ENCODE data around the gene ATF7. TPM values are rescaled to one million over a fixed set of nuclear protein-coding genes. Genes with fewer than 3 reads are reported as not detected.

The ATF7 gene
- total RNA-seq, 1 donor: 17.4 TPM

DNA sequence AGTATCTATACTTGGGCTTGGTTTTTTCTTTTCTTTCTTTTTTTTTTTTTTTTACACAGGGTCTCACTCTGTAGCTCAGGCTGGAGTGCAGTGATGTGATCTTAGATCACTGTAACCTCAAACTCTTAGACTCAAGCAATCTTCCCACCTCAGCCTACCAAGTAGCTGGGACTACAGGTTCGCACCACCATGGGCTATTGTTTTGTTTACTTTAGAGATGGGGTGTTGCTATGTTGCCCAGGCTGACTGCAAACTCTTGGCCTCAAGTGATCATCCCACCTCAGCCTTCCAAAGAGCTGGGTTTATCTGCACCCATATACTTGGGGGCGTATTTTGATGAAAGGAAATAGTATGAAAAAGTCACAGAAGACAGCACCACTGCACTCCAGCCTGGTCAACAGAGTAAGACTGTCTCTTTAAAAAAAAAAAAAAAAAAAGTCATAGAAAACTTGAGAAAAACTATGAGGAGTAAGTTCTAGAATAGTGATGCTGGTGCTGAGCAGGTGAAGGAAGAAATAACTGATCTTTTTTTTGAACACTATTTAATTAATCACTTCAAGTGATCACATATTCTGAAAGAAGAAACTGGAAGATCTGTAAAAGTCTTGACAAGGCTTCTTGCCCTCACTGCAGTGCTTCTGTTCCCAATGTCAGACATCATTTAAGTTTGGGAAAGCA lies 65.1 kb downstream of the ATF7 start:
- H3K27me3 ChIP-seq (ENCODE audit: insufficient read depth, low read length): no peaks in the 10 kb centered on the region
- no peak overlapping the region for H2AFZ ChIP-seq (ENCODE audit: low read length)
- no peaks in the 10 kb centered on the region for H3K9me3 ChIP-seq (ENCODE audit: low read depth, low read length)
- H3K36me3 ChIP-seq (ENCODE audit: insufficient read depth, low read length): no peaks in the 10 kb centered on the region
- TF ChIP-seq, protein P1, sequence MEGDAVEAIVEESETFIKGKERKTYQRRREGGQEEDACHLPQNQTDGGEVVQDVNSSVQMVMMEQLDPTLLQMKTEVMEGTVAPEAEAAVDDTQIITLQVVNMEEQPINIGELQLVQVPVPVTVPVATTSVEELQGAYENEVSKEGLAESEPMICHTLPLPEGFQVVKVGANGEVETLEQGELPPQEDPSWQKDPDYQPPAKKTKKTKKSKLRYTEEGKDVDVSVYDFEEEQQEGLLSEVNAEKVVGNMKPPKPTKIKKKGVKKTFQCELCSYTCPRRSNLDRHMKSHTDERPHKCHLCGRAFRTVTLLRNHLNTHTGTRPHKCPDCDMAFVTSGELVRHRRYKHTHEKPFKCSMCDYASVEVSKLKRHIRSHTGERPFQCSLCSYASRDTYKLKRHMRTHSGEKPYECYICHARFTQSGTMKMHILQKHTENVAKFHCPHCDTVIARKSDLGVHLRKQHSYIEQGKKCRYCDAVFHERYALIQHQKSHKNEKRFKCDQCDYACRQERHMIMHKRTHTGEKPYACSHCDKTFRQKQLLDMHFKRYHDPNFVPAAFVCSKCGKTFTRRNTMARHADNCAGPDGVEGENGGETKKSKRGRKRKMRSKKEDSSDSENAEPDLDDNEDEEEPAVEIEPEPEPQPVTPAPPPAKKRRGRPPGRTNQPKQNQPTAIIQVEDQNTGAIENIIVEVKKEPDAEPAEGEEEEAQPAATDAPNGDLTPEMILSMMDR (IDR thresholded peaks at IDR 0.05; ENCODE audit: extremely low read depth, low read depth, low read length): no peak
- no peaks in the 10 kb centered on the region for H4K20me1 ChIP-seq (ENCODE audit: insufficient read depth, low read length)
- H3K79me2 ChIP-seq (ENCODE audit: insufficient read depth, low read length): peaks cover 19% of the 10 kb centered on the region
- peaks cover 46% of the 10 kb centered on the region for H3K4me1 ChIP-seq (ENCODE audit: insufficient read depth, low read length)
- H3K4me2 ChIP-seq (ENCODE audit: insufficient read depth, low read length): peak overlapping the region; percentile 76
- no peak for DNase-seq (ENCODE audit: insufficient read length, low spot score, missing footprints)
- H3K27ac ChIP-seq (ENCODE audit: low read depth, low read length): peak overlapping the region; percentile 80
- peak overlapping the region; percentile 32 for H3K4me3 ChIP-seq (ENCODE audit: insufficient read depth, low read length)

GRCh38 chr12:53560351-53560750 lies 65.8 kb downstream of the ATF7 start:
- Histone ChIP-seq H4K20me1 (ENCODE audit: insufficient read depth, low read length) (no peaks in the 10 kb centered on the region), H3K4me3 (ENCODE audit: insufficient read depth, low read length) (peak overlapping the region; percentile 50), H3K4me1 (ENCODE audit: insufficient read depth, low read length) (peaks cover 46% of the 10 kb centered on the region), H3K9me3 (ENCODE audit: low read depth, low read length) (no peaks in the 10 kb centered on the region), H3K79me2 (ENCODE audit: insufficient read depth, low read length) (peaks cover 19% of the 10 kb centered on the region), H3K4me2 (ENCODE audit: insufficient read depth, low read length) (peak overlapping the region; percentile 76), H2AFZ (ENCODE audit: low read length) (no peak overlapping the region), H3K36me3 (ENCODE audit: insufficient read depth, low read length) (no peaks in the 10 kb centered on the region), H3K27me3 (ENCODE audit: insufficient read depth, low read length) (no peaks in the 10 kb centered on the region), H3K27ac (ENCODE audit: low read depth, low read length) (peak overlapping the region; percentile 80)
- TF ChIP-seq, protein P1 (IDR thresholded peaks at IDR 0.05; ENCODE audit: extremely low read depth, low read depth, low read length): no peak
- peak; percentile 87 for DNase-seq (ENCODE audit: insufficient read length, low spot score, missing footprints)

DNA sequence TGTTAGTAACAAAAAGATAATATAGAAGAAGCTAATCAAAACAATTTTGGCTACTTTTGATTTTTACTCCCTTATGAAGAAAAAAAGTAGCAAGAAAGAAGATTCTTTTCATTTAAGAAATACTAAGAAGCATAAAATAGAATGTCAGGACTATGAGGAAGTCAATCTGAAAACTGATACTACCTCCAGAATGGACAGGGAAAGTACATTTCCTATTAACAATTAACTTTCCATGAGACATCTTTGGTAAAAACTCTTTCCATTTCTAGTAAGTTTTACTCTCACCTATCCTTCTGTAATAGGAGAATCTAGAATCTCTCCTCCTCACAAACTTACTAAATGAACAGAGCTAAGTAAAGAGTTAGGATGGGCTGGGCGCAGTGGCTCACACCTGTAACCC lies 67.6 kb downstream of the ATF7 start:
- Histone ChIP-seq H3K79me2 (ENCODE audit: insufficient read depth, low read length) (peaks cover 12% of the 10 kb centered on the region), H3K4me2 (ENCODE audit: insufficient read depth, low read length) (no peak overlapping the region), H3K4me3 (ENCODE audit: insufficient read depth, low read length) (no peak overlapping the region), H3K9me3 (ENCODE audit: low read depth, low read length) (no peaks in the 10 kb centered on the region), H3K4me1 (ENCODE audit: insufficient read depth, low read length) (peaks cover 41% of the 10 kb centered on the region), H2AFZ (ENCODE audit: low read length) (no peak overlapping the region), H3K27ac (ENCODE audit: low read depth, low read length) (no peak overlapping the region), H4K20me1 (ENCODE audit: insufficient read depth, low read length) (no peaks in the 10 kb centered on the region), H3K36me3 (ENCODE audit: insufficient read depth, low read length) (no peaks in the 10 kb centered on the region), H3K27me3 (ENCODE audit: insufficient read depth, low read length) (no peaks in the 10 kb centered on the region)
- TF ChIP-seq, protein P1 (IDR thresholded peaks at IDR 0.05; ENCODE audit: extremely low read depth, low read depth, low read length): no peak
- DNase-seq (ENCODE audit: insufficient read length, low spot score, missing footprints): no peak

- no peaks in the 10 kb centered on the region for H3K4me1 ChIP-seq (ENCODE audit: insufficient read depth, low read length)
- H4K20me1 ChIP-seq (ENCODE audit: insufficient read depth, low read length): no peaks in the 10 kb centered on the region
- no peak overlapping the region for H3K27ac ChIP-seq (ENCODE audit: low read depth, low read length)
- peaks cover 6% of the 10 kb centered on the region for H3K79me2 ChIP-seq (ENCODE audit: insufficient read depth, low read length)
- H3K4me2 ChIP-seq (ENCODE audit: insufficient read depth, low read length): no peak overlapping the region
- no peak overlapping the region for H3K4me3 ChIP-seq (ENCODE audit: insufficient read depth, low read length)
- no peak overlapping the region for H2AFZ ChIP-seq (ENCODE audit: low read length)
- TF ChIP-seq, protein P1 (IDR thresholded peaks at IDR 0.05; ENCODE audit: extremely low read depth, low read depth, low read length): no peak
- H3K27me3 ChIP-seq (ENCODE audit: insufficient read depth, low read length): no peaks in the 10 kb centered on the region
- DNase-seq (ENCODE audit: insufficient read length, low spot score, missing footprints): no peak
- H3K36me3 ChIP-seq (ENCODE audit: insufficient read depth, low read length): peaks cover 39% of the 10 kb centered on the region
- H3K9me3 ChIP-seq (ENCODE audit: low read depth, low read length): no peaks in the 10 kb centered on the region
Observed at GRCh38 chr12:53552361-53553327, 73.5 kb downstream of the ATF7 start.
